Stimulated activated CD8-positive, alpha-beta memory T cell treated with anti-CD3 and anti-CD28 coated beads, Interleukin-12 subunit alpha, Interleukin-12 subunit beta, amount 100 ng/mL, for 24 hours (primary cell): ENCODE results near the gene KIAA2012.
A peak's percentile ranks its signal among the peaks of the same experiment; 100 is the strongest.
"Not testable (repeated sequence)": the region's sequence is repeated elsewhere in the genome, so short reads cannot be mapped to it uniquely, and the experiment has no call there.

Experiments
- DNase-seq: peaks from one replicate; pipeline ENCODE4 v3.0.0-alpha.2; 2020; ENCODE audit errors: extremely low read depth

The KIAA2012 gene

DNA sequence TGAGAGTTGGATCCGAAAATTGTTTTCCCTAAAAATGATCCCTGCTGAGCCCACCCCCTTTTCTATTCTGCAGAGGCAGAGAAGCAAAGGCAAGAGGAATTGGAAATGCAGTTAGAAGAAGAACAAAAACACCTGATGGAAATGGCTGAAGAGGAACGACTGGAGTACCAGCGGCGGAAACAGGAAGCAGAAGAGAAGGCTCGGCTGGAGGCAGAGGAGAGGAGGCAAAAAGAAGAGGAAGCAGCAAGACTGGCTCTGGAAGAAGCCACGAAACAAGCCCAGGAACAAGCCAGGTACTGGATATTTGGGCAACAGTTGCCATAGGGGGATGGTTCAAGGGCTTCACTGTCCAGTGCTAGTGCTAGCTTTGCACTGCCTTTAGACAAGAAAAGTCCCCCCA lies 123.7 kb downstream of the KIAA2012 start:
- DNase-seq: no peak

DNA sequence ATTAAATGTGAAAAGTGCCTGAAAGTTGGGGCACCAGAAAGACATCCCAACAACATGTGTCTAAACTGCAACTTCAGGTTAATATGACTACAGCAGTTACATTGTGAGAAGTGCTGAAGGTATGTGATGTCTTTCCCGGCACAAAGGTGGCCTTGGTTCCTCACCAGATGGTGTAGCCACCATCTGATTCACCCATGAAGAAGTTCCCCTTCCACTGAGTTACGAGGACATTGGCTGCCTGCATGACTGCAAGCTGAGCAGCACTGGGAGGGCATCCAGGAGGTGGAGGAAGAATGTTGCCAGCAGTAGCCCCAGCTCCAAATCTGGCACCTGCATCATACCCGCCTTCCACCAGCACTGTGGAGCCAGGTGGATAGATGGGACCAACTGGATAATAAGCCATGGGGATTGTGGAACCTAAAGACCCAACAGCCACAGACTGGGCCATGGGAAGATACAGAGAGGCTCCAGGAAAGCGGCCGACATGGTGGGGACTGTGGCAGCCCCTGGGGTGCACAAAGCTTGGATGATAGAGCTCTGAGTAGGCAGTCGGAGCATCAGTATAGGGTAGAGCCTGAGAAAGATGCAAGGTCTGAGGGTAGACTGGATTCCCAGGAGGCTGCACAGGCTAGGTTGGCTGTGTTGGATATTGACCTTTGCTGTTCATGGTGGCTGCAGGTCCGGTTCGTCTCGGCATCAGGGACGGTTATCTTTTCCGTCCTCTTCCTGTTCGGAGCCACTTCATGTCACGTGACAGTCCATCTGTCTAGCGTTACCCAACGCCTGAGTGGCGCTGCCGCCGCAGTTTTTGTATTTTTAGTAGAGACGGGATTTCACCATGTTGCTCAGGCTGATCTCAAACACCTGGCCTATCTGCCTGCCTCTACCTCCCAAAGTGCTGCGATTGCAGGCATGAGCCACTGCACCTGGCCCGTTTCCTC lies 128.4 kb downstream of the KIAA2012 start:
- no peak for DNase-seq

DNA sequence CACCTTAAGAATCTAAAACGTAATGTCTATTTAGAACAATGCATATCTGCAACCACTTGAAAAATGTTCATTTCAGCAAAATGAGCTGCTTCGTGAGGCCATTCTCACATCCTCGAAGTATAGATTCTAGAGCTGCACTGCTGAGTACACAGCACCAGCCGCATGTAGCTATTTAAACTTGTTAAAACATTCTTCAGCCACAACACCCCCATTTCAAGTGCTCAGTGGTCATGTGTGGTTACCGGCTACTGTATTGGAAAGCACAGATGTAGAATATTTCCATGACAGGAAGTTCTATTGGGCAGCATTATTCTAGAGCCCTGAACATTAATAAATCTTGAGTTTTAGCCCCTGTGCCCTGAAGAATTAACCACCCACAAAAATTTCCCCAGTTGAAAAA lies 130.3 kb downstream of the KIAA2012 start:
- no peak for DNase-seq

GRCh38 chr2:202204855-202205254 lies 131.8 kb downstream of the KIAA2012 start:
- DNase-seq: no peak

DNA sequence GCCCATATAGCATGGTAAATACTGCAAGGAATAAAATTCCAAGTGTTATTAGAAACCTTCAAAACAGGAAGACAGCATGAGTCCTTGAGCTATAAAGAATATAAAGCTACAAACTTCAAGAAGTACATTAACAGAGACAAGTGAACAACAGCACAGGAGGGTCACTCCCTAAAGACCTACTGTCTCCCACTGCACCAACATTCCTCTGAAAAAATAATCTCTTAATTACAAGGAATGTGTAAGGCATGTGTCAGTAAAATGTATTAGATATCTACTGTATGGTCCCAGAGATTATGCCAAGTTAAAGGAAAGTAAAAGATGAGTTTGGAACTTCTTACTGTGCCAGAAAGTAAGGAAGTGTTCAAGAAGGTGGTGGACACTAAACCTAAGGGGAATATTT lies 135.5 kb downstream of the KIAA2012 start:
- DNase-seq: no peak

DNA sequence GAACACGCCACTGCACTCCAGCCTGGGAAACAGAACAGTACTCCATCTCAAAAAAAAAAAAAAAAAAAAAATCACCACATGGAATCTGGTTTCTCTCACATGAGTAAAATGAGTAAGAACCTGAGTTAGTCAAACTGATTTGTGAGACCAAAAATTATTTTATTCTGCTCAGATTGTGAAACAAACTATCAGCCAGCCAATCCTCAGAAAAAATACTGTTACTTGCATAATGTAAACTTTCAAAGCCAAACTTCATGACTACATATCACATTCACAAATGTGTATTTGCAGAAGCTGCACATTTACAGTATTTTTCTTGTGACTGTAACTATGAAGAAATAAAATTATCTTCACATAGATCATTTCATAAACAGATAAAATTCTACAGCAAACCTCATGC lies 142.1 kb downstream of the KIAA2012 start:
- no peak for DNase-seq

DNA sequence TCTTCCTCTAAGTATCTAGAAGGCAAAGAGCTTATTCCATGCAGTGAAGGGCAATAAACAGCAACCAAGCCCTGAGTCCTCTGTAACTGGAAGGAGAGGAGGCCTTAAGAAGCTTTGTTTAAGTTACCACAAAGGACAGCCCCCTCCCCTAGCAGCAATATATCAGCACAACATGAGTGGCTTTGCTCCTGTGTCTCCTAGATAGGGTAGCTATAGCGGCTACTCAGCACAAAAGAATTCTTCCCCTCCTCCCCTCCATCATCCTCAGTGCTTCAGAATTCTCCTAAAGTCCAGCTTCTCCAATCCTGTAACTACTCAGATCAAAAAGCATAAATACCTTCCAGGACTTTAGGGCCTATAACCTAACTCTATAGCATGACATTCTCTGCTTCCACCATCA lies 148.8 kb downstream of the KIAA2012 start:
- no peak for DNase-seq

DNA sequence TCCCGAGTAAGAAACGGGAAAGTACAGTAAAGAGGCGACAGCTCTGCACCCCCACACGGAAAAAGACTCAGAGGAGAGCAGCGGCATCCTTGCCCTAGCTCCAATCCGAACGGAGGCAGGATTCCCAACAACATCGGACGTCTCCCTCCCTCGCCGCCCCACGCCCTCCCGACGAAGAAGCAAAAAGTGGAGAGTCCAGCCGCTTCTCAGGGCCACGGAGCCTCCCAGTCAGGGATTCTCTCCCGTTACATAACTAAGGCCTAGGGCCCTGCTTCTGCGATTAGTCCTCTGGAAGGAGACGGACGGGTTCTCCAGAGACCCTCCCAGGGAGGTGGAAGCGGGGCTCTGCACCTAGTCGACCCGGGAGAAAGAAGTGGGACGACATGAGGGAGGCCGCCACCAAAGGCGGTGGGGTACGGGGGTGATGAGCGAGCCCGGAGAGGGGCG lies 164.8 kb downstream of the KIAA2012 start:
- no peak for DNase-seq

DNA sequence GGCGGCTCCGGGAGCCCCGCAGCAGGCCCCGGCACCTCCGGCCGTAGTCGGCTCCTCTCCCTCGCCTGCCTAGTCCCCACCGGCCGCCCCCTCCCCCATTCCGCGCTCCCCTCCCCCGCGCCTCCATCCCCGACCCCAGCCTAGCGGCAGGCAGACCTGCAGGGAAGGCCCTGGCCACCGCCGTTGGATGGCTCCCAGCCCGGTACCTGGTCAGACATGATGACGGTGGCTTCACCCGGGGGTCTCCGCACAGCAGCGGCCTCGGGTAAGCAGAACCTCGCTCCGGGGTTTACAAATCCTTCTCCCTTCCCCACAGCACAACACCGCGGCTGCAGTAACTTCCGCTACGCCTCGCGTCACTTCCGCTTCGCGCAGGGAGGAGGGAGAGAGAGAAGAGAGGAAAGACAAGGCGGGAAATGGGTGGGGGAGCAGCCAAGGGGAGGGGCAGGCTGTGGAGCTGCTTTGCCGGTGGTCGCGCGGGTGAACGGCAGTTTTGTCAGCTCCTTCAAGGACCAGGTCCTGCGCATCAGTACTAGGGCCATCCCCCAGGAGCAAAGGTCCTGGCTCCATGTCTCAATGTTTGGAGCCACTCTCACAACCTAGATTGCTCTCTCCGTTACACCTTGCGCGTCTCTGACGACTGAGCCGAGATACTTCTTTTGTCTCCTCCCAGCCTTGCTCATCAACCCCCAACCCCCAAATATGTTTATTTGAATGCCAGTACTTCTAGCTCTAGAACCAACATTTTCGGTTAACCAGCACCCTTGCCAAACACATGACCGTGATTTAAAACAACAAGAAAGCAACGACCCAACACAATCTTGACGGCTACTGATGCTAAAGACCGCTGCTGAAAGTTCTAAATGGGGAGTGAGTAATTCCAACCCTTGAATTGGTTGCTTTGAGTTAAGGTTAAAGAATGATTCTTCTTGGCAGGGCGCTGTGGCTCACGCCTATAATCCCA lies 165.5 kb downstream of the KIAA2012 start, which contains the start of gene SUMO1:
Gene SUMO1, minus strand, starts transcription at position 364 of the 964 bp plus-strand sequence. Its CDS starts 146 bp downstream, at position 218.
- DNase-seq: peak; percentile 74

DNA sequence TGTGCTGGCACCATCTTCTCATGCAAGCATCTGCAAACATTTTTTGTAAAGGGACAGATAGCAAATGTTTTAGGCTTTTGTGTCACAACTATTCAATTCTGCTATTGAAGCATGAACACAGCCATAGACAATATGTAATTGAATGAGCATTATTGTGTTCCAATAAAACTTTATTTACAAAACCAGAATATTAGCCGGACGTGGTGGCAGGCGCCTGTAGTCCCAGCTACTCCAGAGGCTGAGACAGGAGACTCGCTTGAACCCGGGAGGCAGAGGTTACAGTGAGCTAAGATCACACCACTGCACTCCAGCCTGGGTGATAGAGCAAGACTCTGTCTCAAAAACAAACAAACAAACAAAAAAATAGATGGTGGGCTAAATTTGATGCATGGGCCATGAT lies 174.7 kb downstream of the KIAA2012 start:
- DNase-seq: not testable (repeated sequence)

- no peak for DNase-seq
Measured at GRCh38 chr2:202249521-202250253, 176.6 kb downstream of the KIAA2012 start.

DNA sequence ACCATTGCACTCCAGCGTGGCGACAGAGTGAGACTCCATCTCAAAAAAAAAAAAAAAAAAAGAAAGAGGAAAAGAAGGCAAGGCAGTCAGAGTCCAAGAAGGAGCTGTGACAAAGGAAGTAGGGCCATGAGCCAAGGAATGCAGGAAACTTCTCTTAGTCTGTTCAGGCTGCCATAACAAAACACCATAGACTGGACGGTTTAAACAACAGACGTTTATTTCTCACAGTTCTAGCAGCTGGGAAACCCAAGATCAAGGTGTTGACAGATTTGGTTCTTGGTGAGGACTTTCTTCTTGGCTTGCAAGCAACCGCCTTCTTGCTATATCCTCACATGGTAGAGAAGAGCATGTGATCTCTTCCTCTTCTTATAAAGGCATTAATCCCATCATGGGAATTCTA lies 178.4 kb downstream of the KIAA2012 start:
- DNase-seq: no peak
